Smooth muscle cell (in vitro differentiated cells): ENCODE measurements around the gene MRPL58. TPM values are rescaled to one million over a fixed set of nuclear protein-coding genes. Genes with fewer than 3 reads are reported as not detected.

ENCODE experiments used
- DNase-seq: peaks from one replicate; lab custom pipeline; 2025; ENCODE audit not compliant: unreplicated experiment; lab: John Stamatoyannopoulos, UW
- H2AFZ ChIP-seq: fragments of 200-600 bp; sonication (generic); 2 replicates; pipeline ENCODE4 v1.6.0; 2016; ENCODE audit warnings: antibody characterized with exemption, low read depth, mild to moderate bottlenecking
- H3F3A ChIP-seq: fragments of 200-600 bp; sonication (generic); 2 replicates; pipeline ENCODE4 v1.6.0; 2017; ENCODE audit warnings: antibody characterized with exemption, low read depth
- H3K27ac ChIP-seq: fragments of 200-600 bp; sonication (generic); 2 replicates; pipeline ENCODE4 v1.5.1; 2016; ENCODE audit warnings: low read depth, mild to moderate bottlenecking
- H3K27me3 ChIP-seq: fragments of 200-600 bp; sonication (generic); 2 replicates; pipeline ENCODE4 v1.6.1; 2016; ENCODE audit warnings: low read depth, mild to moderate bottlenecking
- H3K36me3 ChIP-seq: fragments of 200-600 bp; sonication (generic); 2 replicates; pipeline ENCODE4 v1.5.1; 2016; ENCODE audit warnings: low read depth
- H3K4me1 ChIP-seq: fragments of 200-600 bp; sonication (generic); 2 replicates; pipeline ENCODE4 v1.5.1; 2016; ENCODE audit warnings: low read depth
- H3K4me2 ChIP-seq: fragments of 200-600 bp; sonication (generic); 2 replicates; pipeline ENCODE4 v1.6.0; 2016; ENCODE audit warnings: mild to moderate bottlenecking
- H3K4me3 ChIP-seq: fragments of 200-600 bp; sonication (generic); 2 replicates; pipeline ENCODE4 v1.5.1; 2016; ENCODE audit warnings: mild to moderate bottlenecking
- H3K79me2 ChIP-seq: fragments of 200-600 bp; sonication (generic); 2 replicates; pipeline ENCODE4 v1.6.0; 2016; ENCODE audit warnings: low read depth, mild to moderate bottlenecking
- H3K9ac ChIP-seq: fragments of 200-600 bp; sonication (generic); 2 replicates; pipeline ENCODE4 v1.6.0; 2016; ENCODE audit warnings: low read depth
- H3K9me3 ChIP-seq: fragments of 200-600 bp; sonication (generic); replicated peaks from 2 replicates; pipeline ENCODE4 v1.5.1; 2016; ENCODE audit warnings: low read depth
- H4K20me1 ChIP-seq: fragments of 200-600 bp; sonication (generic); 2 replicates; pipeline ENCODE4 v1.6.0; 2016; ENCODE audit warnings: low read depth
- WGBS: methylation state at CpG from one replicate; pipeline ENCODE4 v1.1.7; 2016; ENCODE audit warnings: low lambda C conversion rate; 5-methylcytosine and 5-hydroxymethylcytosine counted together
- polyA plus RNA-seq: library from polyadenylated mRNA; unstranded; fragments of >200 nt; fragmentation: Nextera tagmentation; extraction: Ambion mirVana; gene quantifications from 2 replicates; pipeline ENCODE4 v1.2.1, GENCODE V29; 2016
- total RNA-seq: library from RNA; depleted of rRNA; stranded (reverse); fragments of >200 nt; gene quantifications from 2 replicates; pipeline ENCODE4 v1.2.3, GENCODE V29; 2014
- TF ChIP-seq, protein P1 (sequence below): fragments of 200-600 bp; sonication (generic); IDR thresholded peaks from 2 replicates; pipeline ENCODE4 v1.5.1; 2017; ENCODE audit warnings: borderline replicate concordance, mild to moderate bottlenecking, antibody characterized with exemption; ENCODE audit not compliant: insufficient read depth, poor library complexity, severe bottlenecking

The MRPL58 gene
- total and polyA plus RNA-seq, 2 experiments from 2014 or later: 36.2 to 75.6 TPM

GRCh38 chr17:74972973-74973328 is 39.5 kb upstream of the MRPL58 start:
- H3K27me3 ChIP-seq: peaks cover 45% of the 10 kb centered on the region
- no peaks in the 10 kb centered on the region for H3K9me3 ChIP-seq
- H3K4me3 ChIP-seq: peak overlapping the region; percentile 63
- no peaks in the 10 kb centered on the region for H3K4me1 ChIP-seq
- H3K79me2 ChIP-seq: no peaks in the 10 kb centered on the region
- WGBS: 30% methylated on average over 15 of the region's 17 CpGs
- H4K20me1 ChIP-seq: no peaks in the 10 kb centered on the region
- H3K27ac ChIP-seq: no peak overlapping the region
- TF ChIP-seq, protein P1, sequence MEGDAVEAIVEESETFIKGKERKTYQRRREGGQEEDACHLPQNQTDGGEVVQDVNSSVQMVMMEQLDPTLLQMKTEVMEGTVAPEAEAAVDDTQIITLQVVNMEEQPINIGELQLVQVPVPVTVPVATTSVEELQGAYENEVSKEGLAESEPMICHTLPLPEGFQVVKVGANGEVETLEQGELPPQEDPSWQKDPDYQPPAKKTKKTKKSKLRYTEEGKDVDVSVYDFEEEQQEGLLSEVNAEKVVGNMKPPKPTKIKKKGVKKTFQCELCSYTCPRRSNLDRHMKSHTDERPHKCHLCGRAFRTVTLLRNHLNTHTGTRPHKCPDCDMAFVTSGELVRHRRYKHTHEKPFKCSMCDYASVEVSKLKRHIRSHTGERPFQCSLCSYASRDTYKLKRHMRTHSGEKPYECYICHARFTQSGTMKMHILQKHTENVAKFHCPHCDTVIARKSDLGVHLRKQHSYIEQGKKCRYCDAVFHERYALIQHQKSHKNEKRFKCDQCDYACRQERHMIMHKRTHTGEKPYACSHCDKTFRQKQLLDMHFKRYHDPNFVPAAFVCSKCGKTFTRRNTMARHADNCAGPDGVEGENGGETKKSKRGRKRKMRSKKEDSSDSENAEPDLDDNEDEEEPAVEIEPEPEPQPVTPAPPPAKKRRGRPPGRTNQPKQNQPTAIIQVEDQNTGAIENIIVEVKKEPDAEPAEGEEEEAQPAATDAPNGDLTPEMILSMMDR: no peak
- peak overlapping the region; percentile 93 for H3K4me2 ChIP-seq
- no peak overlapping the region for H2AFZ ChIP-seq
- no peaks in the 10 kb centered on the region for H3F3A ChIP-seq
- no peak for DNase-seq
- H3K9ac ChIP-seq: no peak overlapping the region
- no peaks in the 10 kb centered on the region for H3K36me3 ChIP-seq

GRCh38 chr17:74975943-74976342 is 36.5 kb upstream of the MRPL58 start:
- no peak overlapping the region for H3K9ac ChIP-seq
- no peaks in the 10 kb centered on the region for H3F3A ChIP-seq
- H3K9me3 ChIP-seq: no peaks in the 10 kb centered on the region
- no peaks in the 10 kb centered on the region for H3K36me3 ChIP-seq
- H4K20me1 ChIP-seq: no peaks in the 10 kb centered on the region
- no peak overlapping the region for H3K4me3 ChIP-seq
- H3K79me2 ChIP-seq: no peaks in the 10 kb centered on the region
- no peak overlapping the region for H3K4me2 ChIP-seq
- H3K4me1 ChIP-seq: no peaks in the 10 kb centered on the region
- DNase-seq: no peak
- WGBS: 73% methylated on average over 4 of the region's 4 CpGs
- TF ChIP-seq, protein P1: no peak
- H3K27me3 ChIP-seq: peaks cover 45% of the 10 kb centered on the region
- no peak overlapping the region for H3K27ac ChIP-seq
- no peak overlapping the region for H2AFZ ChIP-seq

- Histone ChIP-seq H4K20me1 (no peaks in the 10 kb centered on the region), H3K27me3 (peaks cover 27% of the 10 kb centered on the region), H3F3A (peaks cover 3% of the 10 kb centered on the region), H3K4me3 (no peak overlapping the region), H3K9ac (no peak overlapping the region), H3K4me1 (peaks cover 6% of the 10 kb centered on the region), H3K27ac (no peak overlapping the region), H3K4me2 (no peak overlapping the region), H3K79me2 (no peaks in the 10 kb centered on the region), H3K9me3 (no peaks in the 10 kb centered on the region), H3K36me3 (no peaks in the 10 kb centered on the region), H2AFZ (no peak overlapping the region)
- no peak for DNase-seq
- TF ChIP-seq, protein P1: no peak
- WGBS: 98% methylated on average over 3 of the region's 3 CpGs
Observed at GRCh38 chr17:74977802-74978201, 34.7 kb upstream of the MRPL58 start.

DNA sequence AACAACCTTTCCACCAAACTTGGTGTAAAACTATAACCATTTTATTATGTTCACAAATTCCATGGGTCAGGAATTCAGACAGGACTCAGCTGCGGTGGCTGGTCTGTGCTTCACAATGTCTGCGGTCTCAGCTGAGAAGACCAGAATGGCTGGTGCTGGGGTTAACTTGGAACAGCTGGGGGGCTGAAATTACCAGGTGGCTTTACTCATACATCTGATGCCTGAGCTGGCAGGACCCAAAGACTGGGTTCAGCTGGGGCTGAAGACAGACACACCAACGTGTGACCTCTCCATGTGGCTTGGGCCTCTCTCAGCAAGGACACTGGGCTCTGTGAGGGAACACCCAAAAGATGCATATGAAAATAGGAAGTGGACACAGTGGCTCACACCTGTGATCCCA is 34.2 kb upstream of the MRPL58 start:
- Histone ChIP-seq H3K27ac (no peak overlapping the region), H3K4me1 (peaks cover 10% of the 10 kb centered on the region), H3K27me3 (peaks cover 23% of the 10 kb centered on the region), H4K20me1 (no peaks in the 10 kb centered on the region), H3K9ac (no peak overlapping the region), H3K9me3 (no peaks in the 10 kb centered on the region), H2AFZ (no peak overlapping the region), H3K79me2 (no peaks in the 10 kb centered on the region), H3K4me3 (no peak overlapping the region), H3K36me3 (no peaks in the 10 kb centered on the region), H3F3A (peaks cover 3% of the 10 kb centered on the region), H3K4me2 (no peak overlapping the region)
- TF ChIP-seq, protein P1: no peak
- no peak for DNase-seq
- WGBS: 85% methylated on average over 3 of the region's 3 CpGs
